HEK293T (cell line): ENCODE results near the gene EYA3.

Experiments used
- CTCF ChIA-PET: fragments of 350-600 bp; formaldehyde crosslinking; extraction: SDS; loops from one replicate; lab custom pipeline; 2021; ENCODE audit warnings: antibody characterized with exemption, inconsistent platforms; lab: Yijun Ruan, JAX
- POLR2A ChIA-PET: fragments of 350-600 bp; formaldehyde crosslinking; extraction: SDS; loops from one replicate; lab custom pipeline; 2020; ENCODE audit warnings: antibody characterized with exemption, inconsistent platforms; lab: Yijun Ruan, JAX
- DNase-seq: peaks from one replicate; pipeline ENCODE4 v3.0.0; 2012; ENCODE audit warnings: mixed read lengths; ENCODE audit errors: extremely low spot score
- ARNT ChIP-seq: fragments of 450-650 bp; IDR thresholded peaks from 2 replicates; pipeline ENCODE4 v1.6.1; 2017; ENCODE audit warnings: mild to moderate bottlenecking
- BHLHE40 ChIP-seq: fragments of 450-650 bp; IDR thresholded peaks from 2 replicates; pipeline ENCODE4 v1.6.1; 2016; ENCODE audit warnings: mild to moderate bottlenecking, moderate library complexity, borderline replicate concordance
- CTBP1 ChIP-seq: fragments of 450-650 bp; IDR thresholded peaks from 2 replicates; pipeline ENCODE4 v1.6.1; 2016; ENCODE audit warnings: borderline replicate concordance
- ELF4 ChIP-seq: fragments of 450-650 bp; IDR thresholded peaks from 2 replicates; pipeline ENCODE4 v1.6.1; 2017; ENCODE audit warnings: antibody characterized with exemption
- FOXA1 ChIP-seq: fragments of 450-650 bp; IDR thresholded peaks from 2 replicates; pipeline ENCODE4 v1.6.1; 2016; ENCODE audit warnings: mild to moderate bottlenecking
- FOXK2 ChIP-seq: fragments of 450-650 bp; IDR thresholded peaks from 2 replicates; pipeline ENCODE4 v1.6.1; 2016; ENCODE audit warnings: mild to moderate bottlenecking
- FOXM1 ChIP-seq: fragments of 450-650 bp; IDR thresholded peaks from 2 replicates; pipeline ENCODE4 v1.6.1; 2017; ENCODE audit warnings: mild to moderate bottlenecking, borderline replicate concordance
- HDGF ChIP-seq: fragments of 450-650 bp; IDR thresholded peaks from 2 replicates; pipeline ENCODE4 v1.6.1; 2017; ENCODE audit warnings: antibody characterized with exemption, borderline replicate concordance
- L3MBTL2 ChIP-seq: fragments of 450-650 bp; conservative IDR thresholded peaks from 2 replicates; pipeline ENCODE4 v1.6.1; 2016; ENCODE audit warnings: mild to moderate bottlenecking
- LEF1 ChIP-seq: fragments of 450-650 bp; IDR thresholded peaks from 2 replicates; pipeline ENCODE4 v1.6.1; 2017; ENCODE audit warnings: mild to moderate bottlenecking, borderline replicate concordance
- NFRKB ChIP-seq: fragments of 450-650 bp; IDR thresholded peaks from 2 replicates; pipeline ENCODE4 v1.6.1; 2016; ENCODE audit warnings: mild to moderate bottlenecking, moderate library complexity
- PKNOX1 ChIP-seq: fragments of 450-650 bp; IDR thresholded peaks from 2 replicates; pipeline ENCODE4 v1.6.1; 2016
- SP1 ChIP-seq: fragments of 450-650 bp; IDR thresholded peaks from 2 replicates; pipeline ENCODE4 v1.6.1; 2017
- SUZ12 ChIP-seq: fragments of 450-650 bp; IDR thresholded peaks from 2 replicates; pipeline ENCODE4 v1.6.1; 2016; ENCODE audit warnings: mild to moderate bottlenecking
- TARDBP ChIP-seq: fragments of 450-650 bp; IDR thresholded peaks from 2 replicates; pipeline ENCODE4 v1.6.1; 2016
- ZNF384 ChIP-seq: fragments of 450-650 bp; IDR thresholded peaks from 2 replicates; pipeline ENCODE4 v1.6.1; 2016

Gene EYA3

GRCh38 chr1:28097100-28097472 is 8.7 kb upstream of the EYA3 start:
- no peak for DNase-seq
- POLR2A ChIA-PET, result interaction anchor here (1.6 kb wide), 1 partner anchor 8 kb away, joined by 5 read pairs; no protein-coding TSS in a partner anchor
- TF ChIP-seq FOXM1 (no peak), ARNT (no peak), ZNF384 (no peak), HDGF (no peak), ELF4 (no peak), SUZ12 (no peak), NFRKB (no peak), BHLHE40 (no peak), FOXK2 (no peak), TARDBP (no peak), L3MBTL2 (no peak), PKNOX1 (no peak), LEF1 (no peak), FOXA1 (no peak), CTBP1 (no peak)

GRCh38 chr1:28096210-28097099 is 8.0 kb upstream of the EYA3 start:
- no peak for DNase-seq
- CTCF ChIA-PET, result no interaction called here
- POLR2A ChIA-PET, result interaction anchor here (1.6 kb wide), 1 partner anchor 9 kb away, joined by 5 read pairs; no protein-coding TSS in a partner anchor
- TF ChIP-seq LEF1 (no peak), ZNF384 (peak; percentile 33; the same call in 1 of the 2 replicates)

More at GRCh38 chr1:28097100-28097472, 8.7 kb upstream of the EYA3 start:
- CTCF ChIA-PET, result no interaction called here

GRCh38 chr1:28091043-28091781 is 2.8 kb upstream of the EYA3 start:
- peak; percentile 75 for DNase-seq
- ChIA-PET POLR2A (interaction anchor here (0.6 to 1.6 kb wide), 4 partner anchors 14 to 491 kb away, joined by 3 to 6 read pairs (median 3); no protein-coding TSS in a partner anchor), CTCF (interaction anchor here (0.6 to 3.5 kb wide), 11 partner anchors 13 to 277 kb away, joined by 3 to 20 read pairs (median 4); no protein-coding TSS in a partner anchor)
- TF ChIP-seq ARNT (no peak), BHLHE40 (no peak), SUZ12 (no peak), FOXK2 (no peak), ZNF384 (no peak), TARDBP (no peak), CTBP1 (no peak), FOXM1 (no peak), HDGF (no peak), NFRKB (no peak), LEF1 (no peak), ELF4 (no peak), SP1 (no peak), PKNOX1 (no peak), L3MBTL2 (no peak), FOXA1 (no peak)

- POLR2A ChIA-PET, result interaction anchor here (0.8 to 2.4 kb wide), 18 partner anchors 9 to 494 kb away, joined by 3 to 11 read pairs (median 4); partner anchors contain the start of genes ATP5IF1 and PHACTR4
- CTCF ChIA-PET, result interaction anchor here (0.8 to 0.9 kb wide), 2 partner anchors 8 to 122 kb away, joined by 3 read pairs; no protein-coding TSS in a partner anchor
These were observed 719 bp downstream of the EYA3 start for GRCh38 chr1:28087614-28088167.

GRCh38 chr1:28086651-28087050 is 1.8 kb downstream of the EYA3 start:
- ChIA-PET POLR2A (interaction anchor here (1.0 to 2.4 kb wide), 3 partner anchors 18 to 149 kb away, joined by 3 to 10 read pairs (median 4); partner anchors contain the start of genes ATP5IF1 and XKR8), CTCF (interaction anchor here (0.6 kb wide), 2 partner anchors 109 to 134 kb away, joined by 3 read pairs; no protein-coding TSS in a partner anchor)
- TF ChIP-seq BHLHE40 (no peak), FOXA1 (no peak), HDGF (no peak), NFRKB (no peak), SP1 (no peak), SUZ12 (no peak), CTBP1 (no peak), FOXK2 (no peak), FOXM1 (no peak), PKNOX1 (no peak), ZNF384 (no peak), LEF1 (no peak), ELF4 (no peak), ARNT (no peak), TARDBP (no peak), L3MBTL2 (no peak)
- no peak for DNase-seq

More at GRCh38 chr1:28087614-28088167, 719 bp downstream of the EYA3 start:
- no peak for TF ChIP-seq HDGF
- TF ChIP-seq ARNT, result no peak
- TF ChIP-seq L3MBTL2, result no peak
- no peak for TF ChIP-seq FOXA1
- no peak for TF ChIP-seq CTBP1
- TF ChIP-seq SUZ12, result no peak
- no peak for TF ChIP-seq ELF4
- no peak for TF ChIP-seq TARDBP
- no peak for DNase-seq
